GM12878 (cell line): ENCODE results near the gene MTA3.

ENCODE experiments used
- MEF2A ChIP-seq: IDR thresholded peaks from 2 replicates; pipeline ENCODE4 v1.6.1; 2011; ENCODE audit warnings: low read depth, mild to moderate bottlenecking, low read length, moderate library complexity; ENCODE audit not compliant: insufficient read depth
- NR2C2 ChIP-seq: IDR thresholded peaks from 2 replicates; pipeline ENCODE4 v1.6.1; 2011; ENCODE audit warnings: borderline replicate concordance, low read depth; ENCODE audit not compliant: control insufficient read depth, insufficient read length
- POLR2A ChIP-seq: IDR thresholded peaks from 2 replicates; pipeline ENCODE4 v1.6.1; 2011; ENCODE audit warnings: low read depth, mild to moderate bottlenecking, low read length
- POLR2AphosphoS5 ChIP-seq: IDR thresholded peaks from 2 replicates; pipeline ENCODE4 v1.6.1; 2011; ENCODE audit warnings: mild to moderate bottlenecking, low read length, inconsistent platforms
- SPI1 ChIP-seq: IDR thresholded peaks from 2 replicates; pipeline ENCODE4 v1.6.1; 2011; ENCODE audit warnings: low read depth, mild to moderate bottlenecking, low read length, moderate library complexity, borderline replicate concordance; ENCODE audit not compliant: insufficient read depth
- ZNF274 ChIP-seq: IDR thresholded peaks from one replicate; pipeline ENCODE4 v1.8.0; 2011; ENCODE audit not compliant: insufficient read length, insufficient read depth
- TF ChIP-seq, protein P1 (sequence below): IDR thresholded peaks from 2 replicates; pipeline ENCODE4 v1.6.1; 2011; ENCODE audit warnings: low read depth, low read length, improper control_type of control experiment, borderline replicate concordance
- TF ChIP-seq, protein P2 (sequence below): IDR thresholded peaks from 2 replicates; pipeline ENCODE4 v1.6.1; 2012; ENCODE audit warnings: low read depth, low read length, improper control_type of control experiment
- TF ChIP-seq, protein P3 (sequence below): IDR thresholded peaks from 2 replicates; pipeline ENCODE4 v1.6.1; 2012; ENCODE audit warnings: mild to moderate bottlenecking, low read depth, low read length
- TF ChIP-seq, protein P4 (sequence below), 3 experiments: IDR thresholded peaks in 2 of 3; conservative IDR thresholded peaks in 1 of 3; 2 replicates each; pipeline ENCODE4 v1.5.1; 2011; ENCODE audit warnings: low read depth in 3 of 3, low read length in 3 of 3, mild to moderate bottlenecking in 3 of 3, control low read depth in 2 of 3, moderate library complexity in 2 of 3, inconsistent platforms in 1 of 3, mixed read lengths in 1 of 3; ENCODE audit not compliant: control insufficient read depth in 2 of 3, insufficient read depth in 1 of 3; ENCODE audit errors: extremely low read depth in 1 of 3
- TF ChIP-seq, protein P5 (sequence below): fragments of 450-650 bp; IDR thresholded peaks from 2 replicates; pipeline ENCODE4 v1.6.1; 2017; ENCODE audit warnings: mild to moderate bottlenecking, moderate library complexity

DNA sequence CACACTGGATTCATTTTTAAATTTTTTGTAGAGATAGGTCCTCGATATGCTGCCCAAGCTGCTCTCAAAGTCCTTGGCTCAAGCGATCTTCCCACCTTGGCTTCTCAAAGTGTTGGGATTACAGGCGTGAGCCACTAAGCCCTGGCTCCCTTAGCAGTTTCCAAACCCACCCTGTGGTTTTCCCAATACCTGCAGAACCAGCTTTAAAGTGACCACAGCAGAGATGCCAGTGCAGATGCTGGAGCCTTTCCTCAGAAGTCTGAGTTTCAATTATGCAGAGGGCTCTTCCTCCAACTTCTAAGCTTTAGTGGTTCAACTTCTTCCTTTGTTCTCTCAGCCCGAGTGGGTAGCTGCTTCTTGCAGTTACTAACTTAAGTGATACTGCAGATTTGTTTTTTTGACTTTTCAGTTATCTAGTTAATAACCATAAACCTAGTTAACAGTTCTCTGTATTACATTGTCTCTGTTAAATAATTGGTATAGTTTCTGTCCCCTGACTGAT is 232.1 kb downstream of the MTA3 start:
- TF ChIP-seq NR2C2: no peak
- TF ChIP-seq, protein P1, sequence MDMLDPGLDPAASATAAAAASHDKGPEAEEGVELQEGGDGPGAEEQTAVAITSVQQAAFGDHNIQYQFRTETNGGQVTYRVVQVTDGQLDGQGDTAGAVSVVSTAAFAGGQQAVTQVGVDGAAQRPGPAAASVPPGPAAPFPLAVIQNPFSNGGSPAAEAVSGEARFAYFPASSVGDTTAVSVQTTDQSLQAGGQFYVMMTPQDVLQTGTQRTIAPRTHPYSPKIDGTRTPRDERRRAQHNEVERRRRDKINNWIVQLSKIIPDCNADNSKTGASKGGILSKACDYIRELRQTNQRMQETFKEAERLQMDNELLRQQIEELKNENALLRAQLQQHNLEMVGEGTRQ: no peak
- no peak for TF ChIP-seq POLR2A
- no peak for TF ChIP-seq ZNF274
- TF ChIP-seq, protein P2, sequence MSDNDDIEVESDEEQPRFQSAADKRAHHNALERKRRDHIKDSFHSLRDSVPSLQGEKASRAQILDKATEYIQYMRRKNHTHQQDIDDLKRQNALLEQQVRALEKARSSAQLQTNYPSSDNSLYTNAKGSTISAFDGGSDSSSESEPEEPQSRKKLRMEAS: no peak
- TF ChIP-seq, protein P3, sequence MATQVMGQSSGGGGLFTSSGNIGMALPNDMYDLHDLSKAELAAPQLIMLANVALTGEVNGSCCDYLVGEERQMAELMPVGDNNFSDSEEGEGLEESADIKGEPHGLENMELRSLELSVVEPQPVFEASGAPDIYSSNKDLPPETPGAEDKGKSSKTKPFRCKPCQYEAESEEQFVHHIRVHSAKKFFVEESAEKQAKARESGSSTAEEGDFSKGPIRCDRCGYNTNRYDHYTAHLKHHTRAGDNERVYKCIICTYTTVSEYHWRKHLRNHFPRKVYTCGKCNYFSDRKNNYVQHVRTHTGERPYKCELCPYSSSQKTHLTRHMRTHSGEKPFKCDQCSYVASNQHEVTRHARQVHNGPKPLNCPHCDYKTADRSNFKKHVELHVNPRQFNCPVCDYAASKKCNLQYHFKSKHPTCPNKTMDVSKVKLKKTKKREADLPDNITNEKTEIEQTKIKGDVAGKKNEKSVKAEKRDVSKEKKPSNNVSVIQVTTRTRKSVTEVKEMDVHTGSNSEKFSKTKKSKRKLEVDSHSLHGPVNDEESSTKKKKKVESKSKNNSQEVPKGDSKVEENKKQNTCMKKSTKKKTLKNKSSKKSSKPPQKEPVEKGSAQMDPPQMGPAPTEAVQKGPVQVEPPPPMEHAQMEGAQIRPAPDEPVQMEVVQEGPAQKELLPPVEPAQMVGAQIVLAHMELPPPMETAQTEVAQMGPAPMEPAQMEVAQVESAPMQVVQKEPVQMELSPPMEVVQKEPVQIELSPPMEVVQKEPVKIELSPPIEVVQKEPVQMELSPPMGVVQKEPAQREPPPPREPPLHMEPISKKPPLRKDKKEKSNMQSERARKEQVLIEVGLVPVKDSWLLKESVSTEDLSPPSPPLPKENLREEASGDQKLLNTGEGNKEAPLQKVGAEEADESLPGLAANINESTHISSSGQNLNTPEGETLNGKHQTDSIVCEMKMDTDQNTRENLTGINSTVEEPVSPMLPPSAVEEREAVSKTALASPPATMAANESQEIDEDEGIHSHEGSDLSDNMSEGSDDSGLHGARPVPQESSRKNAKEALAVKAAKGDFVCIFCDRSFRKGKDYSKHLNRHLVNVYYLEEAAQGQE: no peak
- TF ChIP-seq, protein P4, sequence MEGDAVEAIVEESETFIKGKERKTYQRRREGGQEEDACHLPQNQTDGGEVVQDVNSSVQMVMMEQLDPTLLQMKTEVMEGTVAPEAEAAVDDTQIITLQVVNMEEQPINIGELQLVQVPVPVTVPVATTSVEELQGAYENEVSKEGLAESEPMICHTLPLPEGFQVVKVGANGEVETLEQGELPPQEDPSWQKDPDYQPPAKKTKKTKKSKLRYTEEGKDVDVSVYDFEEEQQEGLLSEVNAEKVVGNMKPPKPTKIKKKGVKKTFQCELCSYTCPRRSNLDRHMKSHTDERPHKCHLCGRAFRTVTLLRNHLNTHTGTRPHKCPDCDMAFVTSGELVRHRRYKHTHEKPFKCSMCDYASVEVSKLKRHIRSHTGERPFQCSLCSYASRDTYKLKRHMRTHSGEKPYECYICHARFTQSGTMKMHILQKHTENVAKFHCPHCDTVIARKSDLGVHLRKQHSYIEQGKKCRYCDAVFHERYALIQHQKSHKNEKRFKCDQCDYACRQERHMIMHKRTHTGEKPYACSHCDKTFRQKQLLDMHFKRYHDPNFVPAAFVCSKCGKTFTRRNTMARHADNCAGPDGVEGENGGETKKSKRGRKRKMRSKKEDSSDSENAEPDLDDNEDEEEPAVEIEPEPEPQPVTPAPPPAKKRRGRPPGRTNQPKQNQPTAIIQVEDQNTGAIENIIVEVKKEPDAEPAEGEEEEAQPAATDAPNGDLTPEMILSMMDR (IDR thresholded peaks at IDR 0.05 in 2 of 3, conservative IDR thresholded peaks at IDR 0.05 in 1 of 3; ENCODE audit: control insufficient read depth in 2 of 3, extremely low read depth in 1 of 3, insufficient read depth in 1 of 3, low read depth in 3 of 3, low read length in 3 of 3): no peak
- TF ChIP-seq SPI1: no peak
- no peak for TF ChIP-seq POLR2AphosphoS5
- TF ChIP-seq, protein P5, sequence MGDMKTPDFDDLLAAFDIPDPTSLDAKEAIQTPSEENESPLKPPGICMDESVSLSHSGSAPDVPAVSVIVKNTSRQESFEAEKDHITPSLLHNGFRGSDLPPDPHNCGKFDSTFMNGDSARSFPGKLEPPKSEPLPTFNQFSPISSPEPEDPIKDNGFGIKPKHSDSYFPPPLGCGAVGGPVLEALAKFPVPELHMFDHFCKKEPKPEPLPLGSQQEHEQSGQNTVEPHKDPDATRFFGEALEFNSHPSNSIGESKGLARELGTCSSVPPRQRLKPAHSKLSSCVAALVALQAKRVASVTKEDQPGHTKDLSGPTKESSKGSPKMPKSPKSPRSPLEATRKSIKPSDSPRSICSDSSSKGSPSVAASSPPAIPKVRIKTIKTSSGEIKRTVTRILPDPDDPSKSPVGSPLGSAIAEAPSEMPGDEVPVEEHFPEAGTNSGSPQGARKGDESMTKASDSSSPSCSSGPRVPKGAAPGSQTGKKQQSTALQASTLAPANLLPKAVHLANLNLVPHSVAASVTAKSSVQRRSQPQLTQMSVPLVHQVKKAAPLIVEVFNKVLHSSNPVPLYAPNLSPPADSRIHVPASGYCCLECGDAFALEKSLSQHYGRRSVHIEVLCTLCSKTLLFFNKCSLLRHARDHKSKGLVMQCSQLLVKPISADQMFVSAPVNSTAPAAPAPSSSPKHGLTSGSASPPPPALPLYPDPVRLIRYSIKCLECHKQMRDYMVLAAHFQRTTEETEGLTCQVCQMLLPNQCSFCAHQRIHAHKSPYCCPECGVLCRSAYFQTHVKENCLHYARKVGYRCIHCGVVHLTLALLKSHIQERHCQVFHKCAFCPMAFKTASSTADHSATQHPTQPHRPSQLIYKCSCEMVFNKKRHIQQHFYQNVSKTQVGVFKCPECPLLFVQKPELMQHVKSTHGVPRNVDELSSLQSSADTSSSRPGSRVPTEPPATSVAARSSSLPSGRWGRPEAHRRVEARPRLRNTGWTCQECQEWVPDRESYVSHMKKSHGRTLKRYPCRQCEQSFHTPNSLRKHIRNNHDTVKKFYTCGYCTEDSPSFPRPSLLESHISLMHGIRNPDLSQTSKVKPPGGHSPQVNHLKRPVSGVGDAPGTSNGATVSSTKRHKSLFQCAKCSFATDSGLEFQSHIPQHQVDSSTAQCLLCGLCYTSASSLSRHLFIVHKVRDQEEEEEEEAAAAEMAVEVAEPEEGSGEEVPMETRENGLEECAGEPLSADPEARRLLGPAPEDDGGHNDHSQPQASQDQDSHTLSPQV: no peak
- TF ChIP-seq MEF2A: no peak
